Panc1 (cell line): Measurements from ENCODE around the gene B3GALT4. TPM values are rescaled to one million over a fixed set of nuclear protein-coding genes. Genes with fewer than 3 reads are reported as not detected.

Experiments used
- ATAC-seq: fragments of 200-7000 bp; cut with Tn5 transposase; 2 replicates; pipeline ENCODE4 v1.9.1; 2020; ENCODE audit warnings: mild to moderate bottlenecking, moderate library complexity
- BruUV-seq: library from RNA; stranded (reverse); fragments of 400-500 nt; replicated peaks from 2 replicates; lab custom pipeline; 2021; lab: Mats Ljungman, UMichigan
- CTCF ChIA-PET: fragments of 300-600 bp; sonication (Branson Sonifier 250); formaldehyde crosslinking; loops from one replicate; lab custom pipeline; 2022; ENCODE audit warnings: antibody characterized with exemption; lab: Charles Lee
- POLR2A ChIA-PET: fragments of 300-600 bp; sonication (Branson Sonifier 250); formaldehyde crosslinking; loops from one replicate; lab custom pipeline; 2022; ENCODE audit warnings: antibody characterized with exemption; lab: Charles Lee
- DNase-seq: peaks from one replicate; pipeline ENCODE4 v3.0.0-alpha.2; 2010; ENCODE audit warnings: low read depth, low spot score
- H3K27ac ChIP-seq: 2 replicates; pipeline ENCODE4 v1.5.1; 2011; ENCODE audit warnings: mild to moderate bottlenecking, low read length, inconsistent platforms
- H3K27me3 ChIP-seq: fragments of 200-500 bp; sonication (Bioruptor generic); 2 replicates; pipeline ENCODE4 v1.6.0; 2014; ENCODE audit warnings: low read length, inconsistent platforms; ENCODE audit not compliant: control insufficient read depth, insufficient read depth
- H3K36me3 ChIP-seq: fragments of 200-500 bp; sonication (Bioruptor generic); 2 replicates; pipeline ENCODE4 v1.5.1; 2014; ENCODE audit warnings: inconsistent platforms, mild to moderate bottlenecking, low read length, moderate library complexity; ENCODE audit not compliant: control insufficient read depth, insufficient read depth
- H3K4me1 ChIP-seq: 2 replicates; pipeline ENCODE4 v1.5.1; 2011; ENCODE audit warnings: inconsistent platforms, mild to moderate bottlenecking, low read length, moderate library complexity; ENCODE audit not compliant: control insufficient read depth, insufficient read depth
- H3K4me3 ChIP-seq, 2 experiments: 2 replicates each; pipeline ENCODE4 v1.5.1; 2011 to 2012; ENCODE audit warnings: low read depth in 2 of 2, low read length in 2 of 2, mild to moderate bottlenecking in 2 of 2, inconsistent platforms in 1 of 2, moderate library complexity in 1 of 2
- H3K9me3 ChIP-seq: fragments of 200-500 bp; sonication (Bioruptor generic); 2 replicates; pipeline ENCODE4 v1.5.1; 2014; ENCODE audit warnings: low read depth, mild to moderate bottlenecking, inconsistent platforms, low read length, moderate library complexity; ENCODE audit not compliant: control insufficient read depth, insufficient read depth
- CTCF ChIP-seq: fragments of 450-650 bp; IDR thresholded peaks from 2 replicates; pipeline ENCODE4 v1.5.1; 2017; ENCODE audit warnings: mild to moderate bottlenecking
- POLR2AphosphoS5 ChIP-seq: IDR thresholded peaks from 2 replicates; pipeline ENCODE4 v1.6.1; 2012; ENCODE audit warnings: mild to moderate bottlenecking, low read depth, low read length, moderate library complexity
- SIN3A ChIP-seq: IDR thresholded peaks from 2 replicates; pipeline ENCODE4 v1.6.1; 2012; ENCODE audit warnings: low read depth, mild to moderate bottlenecking, low read length, moderate library complexity, borderline replicate concordance; ENCODE audit not compliant: insufficient read depth
- TCF7L2 ChIP-seq: IDR thresholded peaks from 2 replicates; pipeline ENCODE4 v1.6.1; 2011; ENCODE audit warnings: mild to moderate bottlenecking, low read depth, low read length, inconsistent platforms
- in situ Hi-C: cut with HindIII; loops from 2 replicates; pipeline ENCODE4 v1.10.0; 2016; ENCODE audit warnings: low sequenced_read_pairs, low pct_unique_long_range_greater_than_20kb
- intact Hi-C: fragments of 100-400 bp; cut with micrococcal nuclease; formaldehyde crosslinking; loops from one replicate; pipeline ENCODE4 v1.10.0; 2022; ENCODE audit not compliant: unreplicated experiment
- total RNA-seq: library from RNA; stranded (reverse); gene quantifications from one replicate; pipeline ENCODE4 v1.2.1, GENCODE V29; 2021; ENCODE audit not compliant: unreplicated experiment
- TF ChIP-seq, protein P1 (sequence below), 2 experiments: IDR thresholded peaks; 2 replicates each; pipeline ENCODE4 v1.6.1; 2011 to 2012; ENCODE audit warnings: low read depth in 2 of 2, control low read depth in 1 of 2, low read length in 1 of 2, mild to moderate bottlenecking in 1 of 2, moderate library complexity in 1 of 2; ENCODE audit not compliant: insufficient read depth in 1 of 2

Gene B3GALT4
- total RNA-seq, 1 experiment from 2014 or later = 6.0 TPM

GRCh38 chr6:33241968-33242367 lies 35.0 kb upstream of the B3GALT4 start:
- POLR2A ChIA-PET = no interaction called here
- Histone ChIP-seq H3K4me1 (no peaks in the 10 kb centered on the region), H3K4me3 (no peak overlapping the region), H3K9me3 (no peaks in the 10 kb centered on the region), H3K36me3 (no peaks in the 10 kb centered on the region), H3K27ac (no peak overlapping the region), H3K27me3 (no peaks in the 10 kb centered on the region)
- CTCF ChIA-PET = no interaction called here
- in situ Hi-C loops = no loop called here
- ATAC-seq = no peak
- DNase-seq = no peak
- no peak for TF ChIP-seq POLR2AphosphoS5
- no peak for TF ChIP-seq SIN3A
- TF ChIP-seq, protein P1, sequence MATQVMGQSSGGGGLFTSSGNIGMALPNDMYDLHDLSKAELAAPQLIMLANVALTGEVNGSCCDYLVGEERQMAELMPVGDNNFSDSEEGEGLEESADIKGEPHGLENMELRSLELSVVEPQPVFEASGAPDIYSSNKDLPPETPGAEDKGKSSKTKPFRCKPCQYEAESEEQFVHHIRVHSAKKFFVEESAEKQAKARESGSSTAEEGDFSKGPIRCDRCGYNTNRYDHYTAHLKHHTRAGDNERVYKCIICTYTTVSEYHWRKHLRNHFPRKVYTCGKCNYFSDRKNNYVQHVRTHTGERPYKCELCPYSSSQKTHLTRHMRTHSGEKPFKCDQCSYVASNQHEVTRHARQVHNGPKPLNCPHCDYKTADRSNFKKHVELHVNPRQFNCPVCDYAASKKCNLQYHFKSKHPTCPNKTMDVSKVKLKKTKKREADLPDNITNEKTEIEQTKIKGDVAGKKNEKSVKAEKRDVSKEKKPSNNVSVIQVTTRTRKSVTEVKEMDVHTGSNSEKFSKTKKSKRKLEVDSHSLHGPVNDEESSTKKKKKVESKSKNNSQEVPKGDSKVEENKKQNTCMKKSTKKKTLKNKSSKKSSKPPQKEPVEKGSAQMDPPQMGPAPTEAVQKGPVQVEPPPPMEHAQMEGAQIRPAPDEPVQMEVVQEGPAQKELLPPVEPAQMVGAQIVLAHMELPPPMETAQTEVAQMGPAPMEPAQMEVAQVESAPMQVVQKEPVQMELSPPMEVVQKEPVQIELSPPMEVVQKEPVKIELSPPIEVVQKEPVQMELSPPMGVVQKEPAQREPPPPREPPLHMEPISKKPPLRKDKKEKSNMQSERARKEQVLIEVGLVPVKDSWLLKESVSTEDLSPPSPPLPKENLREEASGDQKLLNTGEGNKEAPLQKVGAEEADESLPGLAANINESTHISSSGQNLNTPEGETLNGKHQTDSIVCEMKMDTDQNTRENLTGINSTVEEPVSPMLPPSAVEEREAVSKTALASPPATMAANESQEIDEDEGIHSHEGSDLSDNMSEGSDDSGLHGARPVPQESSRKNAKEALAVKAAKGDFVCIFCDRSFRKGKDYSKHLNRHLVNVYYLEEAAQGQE (IDR thresholded peaks at IDR 0.05; ENCODE audit: insufficient read depth in 1 of 2, low read depth in 2 of 2, low read length in 1 of 2) = no peak
- TF ChIP-seq TCF7L2 = no peak
- no peak for TF ChIP-seq CTCF
- intact Hi-C loops = loop anchor here (10.0 kb wide), 1 partner anchor 227 kb away; no protein-coding TSS in a partner anchor
- no TSS peak for BruUV-seq

- ChIA-PET POLR2A (interaction anchor here (0.7 kb wide), 1 partner anchor 33 kb away, joined by 6 read pairs; the partner anchor contains the start of gene B3GALT4), CTCF (interaction anchor here (0.6 kb wide), 1 partner anchor 213 kb away, joined by 4 read pairs; no protein-coding TSS in a partner anchor)
- no peaks in the 10 kb centered on the region for H3K36me3 ChIP-seq
- in situ Hi-C loops = no loop called here
- H3K27me3 ChIP-seq = no peaks in the 10 kb centered on the region
- H3K27ac ChIP-seq = no peak overlapping the region
- no peak for DNase-seq
- BruUV-seq = no TSS peak
- no peaks in the 10 kb centered on the region for H3K9me3 ChIP-seq
- no peak overlapping the region for H3K4me3 ChIP-seq
- intact Hi-C loops = loop anchor here (10.0 kb wide), 1 partner anchor 229 kb away; no protein-coding TSS in a partner anchor
- TF ChIP-seq TCF7L2 (no peak), POLR2AphosphoS5 (no peak), CTCF (no peak), SIN3A (no peak)
- TF ChIP-seq, protein P1 (IDR thresholded peaks at IDR 0.05; ENCODE audit: insufficient read depth in 1 of 2, low read depth in 2 of 2, low read length in 1 of 2) = no peak
- ATAC-seq = no peak
- no peaks in the 10 kb centered on the region for H3K4me1 ChIP-seq
Measured at GRCh38 chr6:33243476-33243875, 33.4 kb upstream of the B3GALT4 start.
